ENCODE measurements around the gene STAT1. TPM values are rescaled to one million over a fixed set of nuclear protein-coding genes. Genes with fewer than 3 reads are reported as not detected.
"Not testable (repeated sequence)": the region's sequence is repeated elsewhere in the genome, so short reads cannot be mapped to it uniquely, and the experiment has no call there.

Gene STAT1
- polyA plus RNA-seq, 10 donors, result 26.0 to 41.0 (median 35.8) TPM

GRCh38 chr2:190963088-190963487, 50.9 kb downstream of the STAT1 start:
- no peak for DNase-seq

GRCh38 chr2:190961918-190962487, 52.0 kb downstream of the STAT1 start:
- DNase-seq, result no peak

- not testable (repeated sequence) for DNase-seq
Observed at GRCh38 chr2:190961117-190961516, 52.9 kb downstream of the STAT1 start.

DNA sequence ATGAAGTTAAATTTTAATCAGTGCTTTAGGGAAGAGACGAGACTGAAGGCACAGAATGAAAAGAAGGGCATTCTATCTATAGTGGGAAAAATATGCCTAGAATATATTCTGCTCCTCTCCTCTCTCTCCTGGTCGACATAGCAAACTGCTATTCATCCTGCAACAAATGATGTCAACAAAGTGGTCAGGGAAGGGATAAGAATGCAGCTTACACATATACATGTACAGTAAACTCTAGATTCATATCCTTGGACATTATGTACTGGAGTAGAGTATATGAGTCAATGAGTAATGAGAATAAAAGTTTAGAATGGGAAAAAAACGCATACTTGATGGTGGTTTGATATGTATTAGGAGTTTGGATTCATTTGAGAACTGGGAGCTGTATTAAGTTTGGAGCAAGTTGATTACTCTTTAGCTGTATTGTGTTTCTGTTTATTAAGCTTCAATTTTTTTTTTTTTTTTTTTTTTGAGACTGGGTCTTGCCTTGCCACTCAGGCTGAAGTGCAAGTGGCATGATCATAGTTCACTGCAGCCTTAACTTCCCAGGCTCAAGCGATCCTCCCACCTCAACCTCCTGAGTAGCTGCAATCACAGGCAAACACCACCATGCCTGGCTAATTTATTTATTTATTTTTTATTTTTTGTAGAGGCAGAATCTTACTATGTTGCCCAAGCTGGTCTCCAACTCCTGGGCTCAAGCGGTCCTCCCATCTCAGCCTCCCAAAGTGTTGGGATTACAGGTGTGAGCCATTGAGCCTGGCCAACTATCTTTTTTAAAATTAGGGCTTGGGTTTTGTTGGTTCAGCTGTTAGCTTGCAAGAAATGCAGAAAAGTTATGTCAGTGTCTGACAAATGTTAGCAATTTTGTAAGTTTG, 53.8 kb downstream of the STAT1 start:
- no peak for DNase-seq

DNA sequence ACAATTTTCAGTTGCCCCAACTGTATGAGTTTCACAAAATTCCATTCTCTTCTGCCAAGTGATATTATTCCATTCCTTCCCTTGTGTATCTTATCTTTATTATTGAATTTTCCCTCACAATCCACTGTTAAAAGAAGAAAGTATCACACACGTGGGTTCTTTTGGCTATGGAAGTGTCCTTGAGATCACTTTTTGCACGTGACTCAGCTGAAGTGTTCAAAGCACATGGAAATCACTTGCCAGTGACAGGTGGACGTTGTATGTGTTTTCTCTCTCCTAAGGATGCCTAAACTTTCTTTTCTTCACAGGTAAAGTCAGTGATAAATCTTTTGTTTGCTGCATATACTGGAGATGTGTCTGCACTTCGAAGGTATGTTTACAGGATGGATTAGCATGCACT, 60.7 kb downstream of the STAT1 start:
- DNase-seq, result no peak

DNA sequence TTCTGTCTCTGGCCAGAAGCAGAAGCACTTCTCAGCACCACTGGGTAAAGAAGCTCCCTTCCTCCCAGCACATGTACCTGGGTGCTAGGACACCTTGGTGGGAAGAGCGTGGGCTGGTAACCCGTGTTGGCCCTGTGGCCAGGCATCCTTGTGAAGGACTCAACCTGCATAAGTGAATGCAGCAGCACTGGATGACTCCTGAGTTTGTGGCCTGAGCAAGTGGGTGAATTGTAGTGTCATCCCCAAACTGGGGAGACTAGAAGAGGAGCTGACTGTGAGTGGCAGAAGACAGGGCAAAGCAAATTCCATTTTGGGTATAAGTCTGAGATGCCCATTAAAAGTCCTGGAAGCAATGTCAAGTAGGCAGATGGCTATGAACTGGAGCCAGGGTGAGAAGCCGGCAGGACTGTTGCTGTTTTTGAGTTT, 63.4 kb downstream of the STAT1 start:
- no peak for DNase-seq

- no peak for DNase-seq
Observed at GRCh38 chr2:190948671-190949070, 65.3 kb downstream of the STAT1 start.

- peak in 2 of 3 donors; percentile 43 for DNase-seq
Observed at GRCh38 chr2:190947711-190948251, 66.2 kb downstream of the STAT1 start.

DNA sequence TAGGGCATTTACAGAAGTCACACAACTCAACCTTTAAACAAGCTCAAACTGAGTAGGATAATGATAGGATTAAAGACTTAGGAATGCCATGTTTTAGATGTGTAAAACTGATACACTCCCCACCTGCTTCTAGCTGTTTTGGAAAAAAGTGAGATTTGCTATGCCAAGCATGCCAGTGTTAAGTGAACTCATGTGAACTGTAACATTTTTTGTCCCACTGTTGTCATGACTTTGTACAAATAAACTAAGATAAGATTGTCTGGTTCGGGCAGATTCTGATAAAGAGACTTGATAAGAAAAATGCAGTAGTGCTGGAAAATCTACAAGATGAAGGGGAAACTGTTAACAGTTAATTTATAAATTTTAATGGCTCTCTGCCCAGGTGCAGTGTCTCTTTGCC, 66.8 kb downstream of the STAT1 start:
- DNase-seq, result no peak

GRCh38 chr2:190943706-190944105, 70.3 kb downstream of the STAT1 start:
- DNase-seq, result no peak

- no peak for DNase-seq
Observed at GRCh38 chr2:190942697-190943096, 71.3 kb downstream of the STAT1 start.

GRCh38 chr2:190941571-190941970, 72.4 kb downstream of the STAT1 start:
- no peak for DNase-seq

- DNase-seq, result peak in 2 of 3 donors; percentile 34 to 56
Observed at GRCh38 chr2:190940454-190940853, 73.5 kb downstream of the STAT1 start.

- no peak for DNase-seq
Observed at GRCh38 chr2:190938771-190939335, 75.1 kb downstream of the STAT1 start.

- DNase-seq, result no peak
Observed at GRCh38 chr2:190935054-190935453, 78.9 kb downstream of the STAT1 start.

- no peak for DNase-seq
Observed at GRCh38 chr2:190933361-190933760, 80.6 kb downstream of the STAT1 start.

DNA sequence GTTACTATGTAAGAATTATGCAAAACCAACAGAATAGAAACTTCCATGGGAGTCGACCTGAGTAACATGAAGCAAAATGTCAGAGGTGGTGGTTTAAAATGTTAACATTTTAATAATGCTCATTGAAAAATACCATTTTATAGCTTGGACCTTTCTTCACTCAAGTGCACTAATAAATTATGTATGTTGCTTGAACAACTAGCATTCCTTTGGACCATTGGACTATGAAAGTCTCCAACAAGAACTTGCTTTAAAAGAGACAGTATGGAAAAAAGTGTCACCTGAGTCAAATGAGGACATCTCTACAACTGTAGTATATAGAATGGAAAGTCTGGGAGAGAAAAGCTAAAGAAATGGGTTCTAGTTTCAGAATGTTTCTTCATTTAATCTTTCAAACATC, 81.5 kb downstream of the STAT1 start:
- no peak for DNase-seq

DNA sequence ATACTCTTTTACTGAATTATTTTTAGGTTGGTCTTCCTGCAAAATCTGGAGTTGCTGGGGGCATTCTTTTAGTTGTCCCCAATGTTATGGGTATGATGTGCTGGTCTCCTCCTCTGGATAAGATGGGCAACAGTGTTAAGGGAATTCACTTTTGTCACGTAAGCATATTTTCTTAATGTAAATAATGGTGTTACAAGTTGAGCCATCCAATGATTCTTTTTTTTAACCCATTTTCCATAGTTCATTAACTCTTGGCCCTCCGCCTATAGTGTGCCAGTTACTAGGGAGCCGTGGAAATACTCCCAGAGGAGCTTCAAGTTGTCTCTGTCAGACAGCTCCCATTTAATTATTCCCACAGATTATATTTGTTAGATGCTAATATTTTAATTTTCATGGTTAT, 83.6 kb downstream of the STAT1 start:
- no peak for DNase-seq

- DNase-seq, result no peak
Observed at GRCh38 chr2:190929919-190930318, 84.1 kb downstream of the STAT1 start.

DNA sequence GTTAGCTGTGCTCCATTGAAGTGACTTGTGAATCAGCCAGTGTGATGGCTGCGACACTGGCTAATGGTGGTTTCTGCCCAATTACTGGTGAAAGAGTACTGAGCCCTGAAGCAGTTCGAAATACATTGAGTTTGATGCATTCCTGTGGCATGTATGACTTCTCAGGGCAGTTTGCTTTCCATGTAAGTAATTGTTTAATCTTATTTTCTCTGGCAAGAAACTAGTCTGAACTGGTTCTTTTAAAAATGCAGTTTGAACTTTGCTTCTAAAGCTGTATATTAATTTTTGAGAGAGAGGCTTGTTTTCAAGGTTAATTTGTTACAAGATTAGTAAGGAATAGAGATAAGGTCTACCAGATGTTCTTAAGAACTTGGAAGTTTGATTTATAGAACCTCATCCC, 86.7 kb downstream of the STAT1 start:
- no peak for DNase-seq

GRCh38 chr2:190922376-190922775, 91.6 kb downstream of the STAT1 start:
- no peak for DNase-seq

- DNase-seq, result no peak
Observed at GRCh38 chr2:190920085-190920484, 93.9 kb downstream of the STAT1 start.

All from muscle of back (tissue), 11 donors.